TTC549 (cell line): ENCODE results near the gene DLGAP4.
"Not testable (repeated sequence)": the region's sequence is repeated elsewhere in the genome, so short reads cannot be mapped to it uniquely, and the experiment has no call there.

ENCODE experiments used
- FAIRE-seq: peaks from 2 replicates; lab custom pipeline; 2012; peaks lifted over from hg19 to GRCh38; lab: Jason Lieb, UNC

DLGAP4 gene

DNA sequence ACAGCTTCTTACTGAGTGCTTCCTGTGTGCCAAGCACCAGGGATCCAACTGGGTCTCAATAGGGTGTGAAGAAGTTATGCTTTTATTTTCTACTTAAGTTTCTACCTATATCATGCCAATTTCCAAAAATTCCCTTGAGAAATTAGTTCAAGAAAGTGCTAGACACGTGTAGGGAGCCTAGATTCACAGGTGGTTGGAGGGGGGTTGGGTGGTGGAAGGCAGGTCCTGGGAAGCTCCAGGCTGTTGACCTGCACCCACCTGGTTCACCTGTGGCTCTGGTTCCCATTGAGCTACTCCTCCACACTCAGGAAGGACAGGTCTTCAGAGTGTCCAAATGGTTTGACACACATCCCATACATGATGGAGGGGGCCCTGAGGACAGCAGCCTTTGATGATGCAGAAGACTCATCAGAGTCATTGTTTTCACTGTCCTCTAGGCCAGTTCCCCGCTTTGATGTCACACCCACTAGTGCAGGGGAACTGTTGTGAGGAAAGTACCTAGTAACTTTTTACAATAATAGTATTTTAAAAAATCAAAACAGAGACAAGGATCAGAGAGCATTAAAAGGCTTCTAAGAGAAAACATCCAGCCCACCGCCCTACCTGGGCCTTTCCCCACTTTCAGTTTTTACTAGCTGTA is 195.3 kb downstream of the DLGAP4 start:
- FAIRE-seq: no peak

DNA sequence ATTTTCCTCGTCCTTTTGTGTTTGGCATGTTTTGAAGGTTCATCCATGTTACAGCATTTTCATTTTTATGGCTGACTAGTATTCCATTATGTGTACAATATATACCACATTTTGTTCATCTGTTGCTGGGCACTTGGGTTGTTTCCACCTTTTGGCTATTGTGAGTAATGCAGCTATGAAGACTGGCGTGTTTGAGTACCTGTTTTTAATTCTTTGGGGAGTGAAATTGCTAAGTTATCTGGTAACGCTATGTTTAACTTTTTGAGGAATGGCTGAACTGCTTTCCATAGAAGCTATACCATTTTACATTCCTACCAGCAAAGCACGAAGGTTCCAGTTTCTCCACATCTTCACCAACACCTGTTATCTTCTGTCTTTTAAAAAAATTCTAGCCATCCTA is 198.2 kb downstream of the DLGAP4 start:
- FAIRE-seq: no peak

DNA sequence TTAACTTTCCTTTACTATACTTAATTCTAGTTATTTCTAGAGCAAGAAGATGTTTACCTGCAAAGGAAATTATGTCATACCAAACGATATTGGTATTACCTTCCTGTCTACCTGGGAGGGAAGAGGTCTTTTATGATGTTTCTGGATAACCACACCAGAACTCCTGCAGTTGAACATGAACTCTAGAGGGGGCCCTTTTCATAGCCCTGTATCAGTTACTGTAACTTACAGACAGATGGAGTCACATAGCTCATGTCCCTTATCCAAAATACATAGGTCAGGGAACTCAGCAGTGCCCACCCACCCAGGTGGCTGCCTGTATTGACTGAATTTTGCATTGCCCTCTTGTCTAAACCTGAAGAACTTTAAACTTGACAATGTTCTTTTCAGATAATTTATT is 200.1 kb downstream of the DLGAP4 start:
- no peak for FAIRE-seq

DNA sequence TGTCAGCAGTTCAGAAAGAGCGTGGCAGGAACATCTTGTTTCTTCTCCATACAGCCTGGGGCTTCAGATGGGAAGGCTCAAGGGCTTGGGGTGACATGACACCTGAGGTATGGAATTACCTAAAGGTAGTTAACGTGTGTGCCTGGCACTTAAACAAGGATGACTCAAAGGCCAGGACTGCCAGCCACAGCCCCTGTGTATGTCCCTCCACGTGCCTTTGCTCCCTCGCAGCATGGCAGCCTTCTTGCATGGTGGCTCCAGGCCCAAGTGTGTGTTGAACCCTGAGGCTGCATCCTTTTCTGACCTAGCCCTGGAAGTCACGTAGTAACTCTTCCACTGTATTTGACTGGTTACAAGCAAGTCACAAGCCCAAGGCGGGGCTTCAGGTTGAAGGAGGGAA is 201.6 kb downstream of the DLGAP4 start:
- no peak for FAIRE-seq

DNA sequence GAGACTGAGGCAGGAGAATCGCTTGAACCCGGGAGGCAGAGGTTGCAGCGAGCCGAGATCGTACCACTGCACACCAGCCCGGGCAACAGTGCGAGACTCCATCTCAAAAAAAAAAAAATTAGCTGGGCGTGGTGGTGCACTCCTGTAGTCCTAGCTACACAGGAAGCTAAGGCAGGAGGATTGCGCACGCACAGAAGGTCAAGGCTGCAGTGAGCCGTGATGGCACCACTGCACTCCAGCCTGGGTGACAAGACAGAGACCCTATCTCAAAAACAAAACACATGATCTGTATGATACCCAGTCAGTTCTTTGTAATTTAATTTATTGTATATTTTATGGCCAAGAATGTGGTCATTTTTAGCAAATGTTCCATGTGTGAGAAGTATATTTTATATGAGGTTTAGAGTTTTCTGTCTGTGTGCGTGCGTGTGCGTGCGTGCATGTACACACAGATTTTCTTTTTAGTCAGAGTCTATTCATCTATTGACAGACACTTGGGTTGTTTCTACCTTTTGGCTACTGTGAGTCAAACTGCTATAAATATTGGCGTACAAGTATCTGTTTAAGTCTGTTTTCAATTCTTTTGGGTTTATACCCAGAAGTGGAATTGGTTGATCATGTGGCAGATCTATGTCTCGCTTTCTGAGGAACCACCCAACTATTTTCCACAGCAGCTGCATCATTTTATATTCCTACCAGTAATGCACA is 213.0 kb downstream of the DLGAP4 start:
- FAIRE-seq: no peak

DNA sequence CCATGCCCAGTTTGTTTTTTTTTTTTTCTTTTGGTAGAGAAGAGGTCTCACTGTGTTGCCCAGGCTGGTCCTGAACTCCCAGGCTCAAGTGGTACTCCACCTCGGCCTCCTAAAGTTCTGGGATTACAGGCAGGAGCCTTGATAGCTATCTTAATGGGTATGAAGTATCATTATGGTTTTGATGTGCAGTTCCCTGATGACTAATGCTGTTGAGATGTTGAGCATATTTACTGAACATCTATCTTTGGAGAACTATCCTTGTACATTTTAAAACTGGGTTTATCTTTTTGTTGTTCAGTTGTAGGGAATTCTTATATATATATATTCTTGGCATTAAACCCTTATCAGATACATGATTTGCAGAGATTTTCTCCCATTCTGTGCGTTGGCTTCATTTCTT is 213.8 kb downstream of the DLGAP4 start:
- no peak for FAIRE-seq

DNA sequence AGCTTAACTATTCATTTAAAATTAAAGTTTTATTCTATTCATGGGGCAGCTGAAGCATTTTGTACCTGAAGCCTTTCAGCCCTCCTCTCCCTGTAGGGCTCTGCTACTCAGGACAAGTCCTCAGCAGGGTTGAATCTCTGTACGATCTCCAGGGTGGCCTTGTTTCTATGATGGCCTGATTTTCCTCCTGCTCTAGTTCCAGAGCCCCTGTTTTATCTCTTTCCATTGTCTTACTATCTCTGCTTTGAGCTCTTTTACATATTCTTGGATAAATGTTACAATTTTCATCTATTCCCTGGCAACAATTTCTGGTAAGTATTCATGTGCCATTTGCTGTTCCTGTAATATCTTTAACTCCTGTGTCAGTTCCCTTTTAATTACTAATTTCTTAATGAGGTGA is 215.4 kb downstream of the DLGAP4 start:
- FAIRE-seq: no peak

DNA sequence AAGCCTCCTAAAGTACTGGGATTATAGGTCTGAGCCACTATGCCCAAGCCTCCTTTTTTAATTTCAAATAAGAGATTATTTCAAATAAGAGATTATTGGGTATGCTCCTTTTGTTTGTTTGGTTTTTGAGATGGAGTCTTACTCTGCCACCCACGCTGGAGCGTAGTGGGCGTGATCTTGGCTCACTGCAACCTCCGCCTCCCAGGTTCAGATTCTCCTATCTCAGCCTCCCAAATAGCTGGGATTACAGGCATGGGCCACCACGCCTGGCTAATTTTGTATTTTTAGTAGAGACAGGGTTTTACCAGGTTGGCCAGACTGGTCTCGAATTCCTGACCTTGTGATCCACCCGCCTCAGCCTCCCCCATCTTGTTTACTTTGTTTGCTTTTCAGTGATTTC is 216.3 kb downstream of the DLGAP4 start:
- FAIRE-seq: not testable (repeated sequence)

DNA sequence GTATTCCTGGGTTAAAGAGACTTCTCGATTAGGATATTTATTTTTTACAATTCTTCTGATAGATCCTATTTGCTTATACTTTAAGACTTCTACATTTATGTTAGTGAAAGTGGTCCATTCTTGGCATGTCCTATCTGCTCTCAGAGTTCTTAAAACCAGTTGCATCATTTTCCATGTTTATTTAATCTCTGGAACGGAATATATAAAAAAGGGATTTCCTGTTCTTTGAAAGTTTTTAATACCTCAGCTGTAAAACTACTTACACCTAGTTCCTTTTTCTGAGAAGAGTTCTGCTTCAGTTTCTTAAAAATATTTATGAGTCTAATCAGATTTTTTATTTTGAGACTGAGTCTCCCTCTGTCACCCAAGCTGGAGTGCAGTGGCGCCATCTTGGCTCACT is 217.2 kb downstream of the DLGAP4 start:
- FAIRE-seq: no peak

DNA sequence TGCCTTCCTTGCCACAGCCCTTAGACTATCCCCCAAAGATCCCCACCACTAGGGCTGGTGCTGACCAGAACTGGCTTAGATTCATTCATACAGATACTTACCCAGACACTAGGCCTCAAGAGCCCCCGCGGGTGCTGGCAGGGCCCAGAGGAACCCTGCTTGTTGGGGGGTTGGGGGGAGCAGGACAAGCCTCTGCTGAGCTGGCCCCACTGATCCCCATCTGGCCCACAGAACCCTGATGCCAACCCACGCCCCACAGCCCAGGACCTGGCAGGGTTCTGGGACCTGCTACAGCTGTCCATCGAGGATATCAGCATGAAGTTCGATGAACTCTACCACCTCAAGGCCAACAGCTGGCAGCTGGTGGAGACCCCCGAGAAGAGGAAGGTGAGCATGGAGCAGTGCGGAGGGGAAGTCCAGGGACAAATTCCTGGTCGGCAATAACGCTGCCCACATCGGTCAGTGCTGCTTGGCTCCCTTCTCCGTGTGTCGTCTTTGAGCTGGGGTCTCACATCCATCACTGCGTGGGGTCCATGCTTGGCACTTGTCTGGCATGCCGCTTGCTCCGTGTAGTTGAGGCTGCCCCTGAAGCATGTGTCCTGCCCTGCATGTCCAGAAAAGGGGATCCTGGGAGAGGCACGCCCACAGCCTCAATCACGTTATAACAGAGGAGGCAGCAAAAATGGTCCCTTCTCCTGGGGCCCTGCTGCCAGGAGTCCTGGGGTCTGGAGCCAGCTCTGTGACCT is 219.7 kb downstream of the DLGAP4 start:
- no peak for FAIRE-seq

DNA sequence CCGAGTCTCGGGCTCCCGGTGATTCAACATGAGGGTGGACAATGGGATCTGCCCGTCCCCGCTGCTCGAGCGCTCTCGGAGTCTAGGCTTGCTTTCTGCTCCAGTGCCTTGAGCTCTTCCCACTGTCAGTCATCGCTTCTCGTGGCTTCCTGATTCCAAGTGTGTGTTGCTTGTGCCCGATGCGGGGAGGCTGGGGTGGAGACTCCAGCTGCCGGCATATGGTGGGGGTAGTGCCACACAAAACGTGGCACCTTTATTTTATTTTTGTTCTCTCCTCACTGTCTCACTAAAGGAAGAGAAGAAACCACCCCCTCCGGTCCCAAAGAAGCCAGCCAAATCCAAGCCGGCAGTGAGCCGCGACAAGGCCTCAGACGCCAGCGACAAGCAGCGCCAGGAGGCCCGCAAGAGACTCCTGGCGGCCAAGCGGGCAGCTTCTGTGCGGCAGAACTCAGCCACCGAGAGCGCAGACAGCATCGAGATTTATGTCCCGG is 220.4 kb downstream of the DLGAP4 start:
- no peak for FAIRE-seq

DNA sequence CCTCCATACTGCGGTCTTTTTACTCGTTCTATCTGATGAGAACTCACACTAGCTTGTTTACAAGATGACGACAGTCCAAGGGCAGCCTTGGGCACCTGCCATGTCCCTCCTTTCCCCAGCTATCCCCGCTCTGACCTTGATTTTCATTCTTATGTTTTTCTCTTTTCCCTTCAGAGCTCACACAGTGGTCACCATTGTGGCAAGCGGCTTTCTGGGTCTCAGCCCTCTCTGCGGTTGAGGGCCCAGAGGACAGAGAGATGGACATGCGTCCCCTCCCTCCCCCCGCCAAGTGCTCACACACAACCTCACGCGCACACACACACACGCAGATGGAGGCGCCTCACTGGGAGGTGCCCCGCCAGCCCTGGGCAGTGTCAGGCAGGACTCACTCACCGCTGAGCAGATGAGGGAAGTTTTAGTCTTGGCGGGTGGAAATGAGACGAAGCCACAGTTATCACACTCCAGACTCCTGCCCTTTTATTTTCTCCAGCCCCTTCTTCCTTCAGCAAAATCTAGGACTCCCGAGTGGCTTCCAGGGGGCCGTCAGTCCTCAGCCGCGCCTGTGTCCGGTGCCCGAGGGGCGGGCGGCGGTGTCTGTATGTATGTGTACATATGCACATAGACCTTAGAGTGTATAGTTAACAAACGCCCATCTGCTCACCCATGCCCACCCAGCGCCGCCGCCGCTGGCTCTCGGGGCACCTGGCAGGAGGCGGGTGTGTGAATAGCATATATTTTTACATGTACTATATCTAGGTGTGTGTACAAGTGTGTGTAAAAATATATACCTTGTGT is 221.4 kb downstream of the DLGAP4 start:
- FAIRE-seq: no peak

DNA sequence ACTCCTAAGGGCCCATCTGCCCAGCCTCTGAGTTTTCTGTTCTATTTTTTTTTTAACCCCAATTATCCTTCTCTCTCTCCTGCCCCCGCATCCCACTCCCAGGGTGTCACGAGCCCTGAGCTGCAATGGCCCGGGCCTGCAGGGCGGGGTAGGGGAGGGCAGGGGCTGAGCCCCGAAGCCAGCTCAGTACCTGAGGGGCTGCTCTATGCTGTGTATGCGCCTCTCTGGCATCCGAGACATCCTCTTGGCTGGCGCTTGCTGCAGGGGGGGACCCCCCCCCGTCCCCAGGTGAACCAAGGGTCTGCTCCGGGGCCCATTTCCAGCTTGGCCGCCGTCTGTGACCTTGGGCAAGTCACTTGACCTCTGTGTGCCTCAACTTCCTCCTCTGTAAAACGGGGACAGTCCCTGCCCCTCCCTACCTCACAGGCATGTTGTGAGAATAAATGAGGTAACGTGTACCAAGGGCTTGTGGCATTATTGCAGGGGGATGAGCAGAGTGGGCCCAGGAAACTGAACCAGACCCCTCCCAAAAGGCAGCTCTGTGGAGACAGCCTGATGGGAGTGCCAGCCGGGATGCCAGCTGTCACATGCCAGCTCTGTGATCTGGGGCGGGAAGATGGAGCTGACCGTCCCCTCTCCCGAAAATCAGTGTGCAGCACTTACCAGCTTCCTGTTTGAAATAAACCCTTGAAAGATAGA is 222.2 kb downstream of the DLGAP4 start:
- no peak for FAIRE-seq

DNA sequence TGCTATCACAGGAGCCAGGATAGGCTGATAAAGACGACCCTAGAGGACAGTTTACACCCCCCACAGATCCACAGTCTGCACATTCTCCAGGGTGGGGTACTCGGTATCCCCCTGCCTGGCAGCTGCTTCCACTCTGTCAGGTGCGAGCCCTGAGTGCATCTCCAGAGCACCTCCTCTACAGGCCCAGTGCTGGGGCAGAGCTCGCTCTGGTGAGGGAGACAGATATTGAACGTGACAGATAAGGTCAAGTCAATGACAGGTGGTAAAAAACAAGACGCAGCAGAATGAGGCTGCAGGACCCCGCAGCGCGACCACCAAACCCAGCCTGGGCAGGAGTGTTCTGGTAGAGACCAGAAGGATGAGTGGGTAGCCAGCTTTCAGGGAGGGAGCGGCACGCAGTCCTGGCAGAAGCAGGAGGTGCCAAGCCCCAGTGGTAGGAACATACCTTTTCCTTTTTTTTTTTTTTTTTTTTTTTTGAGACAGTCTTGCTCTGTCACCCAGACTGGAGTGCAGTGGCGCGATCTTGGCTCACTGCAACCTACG is 222.8 kb downstream of the DLGAP4 start:
- FAIRE-seq: no peak

DNA sequence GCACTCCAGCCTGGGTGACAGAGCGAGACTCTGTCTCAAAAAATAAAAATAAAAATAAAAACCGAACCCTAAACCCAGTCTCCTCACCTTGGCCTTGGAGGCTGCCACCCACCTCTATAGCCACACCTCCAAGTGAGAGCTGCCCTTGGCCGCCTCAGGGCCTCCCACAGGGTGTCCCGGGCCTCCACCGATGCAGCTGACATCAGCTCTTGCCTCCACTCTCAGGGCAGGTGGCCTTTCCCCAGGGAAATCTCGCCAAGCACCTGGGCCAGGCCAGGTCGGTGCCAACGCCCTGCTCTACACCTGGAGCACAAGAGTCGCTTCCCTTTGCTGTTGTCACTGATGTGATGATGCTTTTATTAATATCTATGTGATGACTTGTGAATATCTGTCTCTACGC is 226.2 kb downstream of the DLGAP4 start:
- FAIRE-seq: no peak

DNA sequence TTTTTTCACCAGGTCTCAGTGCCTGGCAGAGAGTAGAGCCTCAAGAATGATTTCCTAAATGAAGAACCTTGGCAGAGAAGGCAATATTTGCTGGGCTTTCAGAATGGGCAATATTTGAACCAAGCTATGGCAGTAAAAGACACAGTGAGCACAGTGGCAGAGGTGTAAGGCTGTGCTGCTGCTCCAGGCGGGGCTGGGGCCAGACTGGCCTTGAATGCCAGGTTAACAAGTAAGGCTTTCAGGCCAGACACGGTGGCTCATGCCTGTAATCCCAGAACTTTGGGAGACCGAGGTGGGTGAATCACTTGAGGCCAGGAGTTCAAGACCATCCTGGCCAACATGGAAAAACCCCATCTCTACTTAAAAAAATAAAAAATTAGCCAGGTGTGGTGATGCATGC is 226.7 kb downstream of the DLGAP4 start:
- no peak for FAIRE-seq

DNA sequence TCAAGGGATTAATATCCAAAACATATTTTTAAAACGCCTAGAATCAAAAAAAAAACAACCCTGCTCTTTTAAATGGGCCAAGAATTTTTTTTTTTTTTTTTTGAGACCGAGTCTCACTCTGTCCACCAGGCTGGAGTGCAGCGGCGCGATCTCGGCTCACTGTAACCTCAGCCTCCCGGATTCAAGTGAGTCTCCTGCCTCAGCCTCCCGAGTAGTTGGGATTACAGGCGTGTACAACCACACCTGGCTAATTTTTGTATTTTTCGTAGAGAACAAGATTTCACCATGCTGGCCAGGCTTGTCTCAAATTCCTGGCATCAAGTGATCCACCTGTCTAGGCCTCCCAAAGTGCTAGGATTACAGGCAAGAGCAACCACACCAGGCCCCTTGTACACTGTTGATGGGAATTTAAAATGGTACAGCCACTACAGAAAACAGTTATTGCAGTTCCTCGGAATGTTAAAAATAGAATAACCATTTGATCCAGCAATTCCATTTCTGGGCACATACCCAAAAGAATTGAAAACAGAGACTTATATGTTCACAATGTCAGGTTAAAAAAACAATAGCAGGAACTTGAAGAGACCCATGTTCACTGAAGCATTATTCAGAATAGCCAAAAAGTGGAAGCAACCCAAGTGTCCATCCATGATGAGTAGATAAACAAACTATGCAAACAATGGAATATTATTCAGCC is 232.0 kb downstream of the DLGAP4 start:
- FAIRE-seq: no peak

DNA sequence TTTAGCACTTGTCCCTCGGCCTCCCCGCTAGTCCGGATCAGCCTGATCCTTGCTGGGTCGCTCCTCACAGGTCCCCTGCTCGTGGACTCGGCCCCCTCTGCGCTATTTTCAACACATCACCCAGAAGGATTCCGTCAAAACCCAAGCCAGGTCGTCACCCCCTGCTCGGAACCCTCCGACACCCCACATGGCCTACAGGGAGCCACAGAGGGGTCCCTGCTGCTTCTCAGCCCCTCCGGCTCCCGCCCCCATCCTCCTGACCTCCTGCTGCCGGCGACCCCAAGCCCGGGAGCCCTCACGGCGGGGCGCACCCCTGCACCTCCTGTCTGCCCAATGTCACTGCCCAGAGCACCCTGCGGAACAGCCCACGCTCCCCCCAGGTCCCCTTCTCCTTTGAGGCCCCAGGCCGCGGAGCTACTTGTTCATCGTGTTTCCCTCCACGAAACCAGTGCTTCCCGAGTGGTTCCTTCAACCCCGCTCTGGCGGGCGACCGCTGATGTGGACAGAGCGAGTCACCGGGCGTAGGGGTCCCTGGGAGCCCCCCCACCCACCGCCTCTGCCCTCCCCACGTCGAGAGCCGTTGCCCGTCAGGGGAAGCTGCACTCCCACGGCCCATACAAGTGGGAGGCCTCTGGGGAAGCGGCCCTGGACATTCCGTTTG is 234.5 kb downstream of the DLGAP4 start:
- FAIRE-seq: no peak

DNA sequence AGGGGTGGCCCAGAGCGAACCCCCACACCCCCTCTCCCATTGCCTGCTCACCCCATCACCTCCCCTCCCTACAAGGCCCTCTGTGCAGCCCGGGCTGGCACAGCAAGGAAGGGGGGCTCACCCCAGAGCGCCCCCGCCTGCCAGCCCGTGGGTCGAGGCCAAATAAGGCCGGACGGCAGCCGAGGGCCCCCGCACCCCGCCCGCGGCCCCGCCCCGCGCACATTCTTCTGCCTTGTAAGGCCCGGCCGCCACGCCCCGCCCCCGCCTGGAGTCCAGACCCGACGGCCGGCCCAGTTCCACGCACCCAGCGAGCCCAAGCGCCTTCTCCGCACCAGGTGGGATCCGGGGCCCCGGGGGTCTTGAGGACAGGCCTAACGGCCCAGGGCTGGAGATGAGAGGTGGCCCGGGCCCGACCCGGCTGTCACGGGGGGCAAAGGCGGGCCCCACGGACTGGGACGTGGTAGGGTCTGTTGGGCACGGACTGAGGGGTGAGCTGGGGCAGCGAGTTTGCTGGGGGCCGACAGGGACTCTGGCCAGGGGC is 235.2 kb downstream of the DLGAP4 start, which contains the start of gene MYL9:
Gene MYL9, plus strand, starts transcription at position 293 of the 541 bp plus-strand sequence. CDS start 3,366 bp downstream, outside the sequence.
- FAIRE-seq: no peak
